ENCODE results near the gene THAP4. TPM values are rescaled to one million over a fixed set of nuclear protein-coding genes. Genes with fewer than 3 reads are reported as not detected.

Gene THAP4
- total and polyA plus RNA-seq, 2 experiments from 2014 or later = 62.9 to 80.4 TPM

GRCh38 chr2:241551998-241552737 is 84.8 kb downstream of the THAP4 start (continued):
- TF ChIP-seq CREB1 (CRISPR knock-in tag; IDR thresholded peaks at IDR 0.05; ENCODE audit: low read depth) (no peak), NANOG (IDR thresholded peaks at IDR 0.05; ENCODE audit: borderline replicate concordance) (no peak), EZH2phosphoT487 (IDR thresholded peaks at IDR 0.05; ENCODE audit: unreplicated experiment) (no peak), REST (IDR thresholded peaks at IDR 0.05; ENCODE audit: unreplicated experiment) (no peak), ETS1 (IDR thresholded peaks at IDR 0.05) (no peak), JUNB (IDR thresholded peaks at IDR 0.05; ENCODE audit: unreplicated experiment) (no peak)
- TF ChIP-seq, protein P1, sequence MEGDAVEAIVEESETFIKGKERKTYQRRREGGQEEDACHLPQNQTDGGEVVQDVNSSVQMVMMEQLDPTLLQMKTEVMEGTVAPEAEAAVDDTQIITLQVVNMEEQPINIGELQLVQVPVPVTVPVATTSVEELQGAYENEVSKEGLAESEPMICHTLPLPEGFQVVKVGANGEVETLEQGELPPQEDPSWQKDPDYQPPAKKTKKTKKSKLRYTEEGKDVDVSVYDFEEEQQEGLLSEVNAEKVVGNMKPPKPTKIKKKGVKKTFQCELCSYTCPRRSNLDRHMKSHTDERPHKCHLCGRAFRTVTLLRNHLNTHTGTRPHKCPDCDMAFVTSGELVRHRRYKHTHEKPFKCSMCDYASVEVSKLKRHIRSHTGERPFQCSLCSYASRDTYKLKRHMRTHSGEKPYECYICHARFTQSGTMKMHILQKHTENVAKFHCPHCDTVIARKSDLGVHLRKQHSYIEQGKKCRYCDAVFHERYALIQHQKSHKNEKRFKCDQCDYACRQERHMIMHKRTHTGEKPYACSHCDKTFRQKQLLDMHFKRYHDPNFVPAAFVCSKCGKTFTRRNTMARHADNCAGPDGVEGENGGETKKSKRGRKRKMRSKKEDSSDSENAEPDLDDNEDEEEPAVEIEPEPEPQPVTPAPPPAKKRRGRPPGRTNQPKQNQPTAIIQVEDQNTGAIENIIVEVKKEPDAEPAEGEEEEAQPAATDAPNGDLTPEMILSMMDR (conservative IDR thresholded peaks at IDR 0.05; ENCODE audit: low read depth in 2 of 2) = no peak

GRCh38 chr2:241551599-241551997 is 85.4 kb downstream of the THAP4 start:
- Histone ChIP-seq H3K4me3 (no peak overlapping the region), H3K36me3 (ENCODE audit: insufficient read depth) (no peaks in the 10 kb centered on the region), H4K20me1 (replicated peaks; ENCODE audit: insufficient read depth) (no peaks in the 10 kb centered on the region), H2AFZ (no peak overlapping the region), H3F3A (replicated peaks; ENCODE audit: low read depth) (no peaks in the 10 kb centered on the region), H3K4me2 (no peak overlapping the region), H3K27me3 (ENCODE audit: insufficient read depth) (no peaks in the 10 kb centered on the region), H3K4me1 (ENCODE audit: insufficient read depth) (peaks cover 14% of the 10 kb centered on the region), H3K9me2 (ENCODE audit: insufficient read depth) (no peaks in the 10 kb centered on the region), H3K27ac (ENCODE audit: low read depth) (no peak overlapping the region), H3K79me2 (replicated peaks; ENCODE audit: insufficient read depth) (no peaks in the 10 kb centered on the region)
- H3K9me3 Mint-ChIP-seq = peaks cover 8% of the 10 kb centered on the region; the same call in 2 of the 3 replicates
- no peaks in the 10 kb centered on the region for H3K36me3 Mint-ChIP-seq (ENCODE audit: low read depth)
- peaks cover 17% of the 10 kb centered on the region for H3K27me3 Mint-ChIP-seq (ENCODE audit: insufficient read depth, low read depth, poor library complexity)
- DNase-seq (ENCODE audit: low spot score) (no peak), ATAC-seq (no peak)
- H3K4me3 Mint-ChIP-seq = no peak overlapping the region
- H3K27ac Mint-ChIP-seq = no peak overlapping the region
- peaks cover 30% of the 10 kb centered on the region for H3K4me1 Mint-ChIP-seq
- TF ChIP-seq, protein P1 (conservative IDR thresholded peaks at IDR 0.05; ENCODE audit: low read depth in 2 of 2) = no peak
- no peak for TF ChIP-seq REST (IDR thresholded peaks at IDR 0.05; ENCODE audit: unreplicated experiment)
- no peak for TF ChIP-seq NANOG (IDR thresholded peaks at IDR 0.05; ENCODE audit: borderline replicate concordance)
- no peak for TF ChIP-seq EZH2 (IDR thresholded peaks at IDR 0.05; ENCODE audit: low read depth, unreplicated experiment)
- TF ChIP-seq ZNF331 (CRISPR knock-in tag; IDR thresholded peaks at IDR 0.05; ENCODE audit: low read depth) = no peak
